Smooth muscle cell (in vitro differentiated cells): ENCODE data around the gene LUC7L3. TPM values are rescaled to one million over a fixed set of nuclear protein-coding genes. Genes with fewer than 3 reads are reported as not detected.

Experiments used
- DNase-seq: peaks from one replicate; lab custom pipeline; 2025; ENCODE audit not compliant: unreplicated experiment; lab: John Stamatoyannopoulos, UW
- H2AFZ ChIP-seq: fragments of 200-600 bp; sonication (generic); 2 replicates; pipeline ENCODE4 v1.6.0; 2016; ENCODE audit warnings: antibody characterized with exemption, low read depth, mild to moderate bottlenecking
- H3F3A ChIP-seq: fragments of 200-600 bp; sonication (generic); 2 replicates; pipeline ENCODE4 v1.6.0; 2017; ENCODE audit warnings: antibody characterized with exemption, low read depth
- H3K27ac ChIP-seq: fragments of 200-600 bp; sonication (generic); 2 replicates; pipeline ENCODE4 v1.5.1; 2016; ENCODE audit warnings: low read depth, mild to moderate bottlenecking
- H3K27me3 ChIP-seq: fragments of 200-600 bp; sonication (generic); 2 replicates; pipeline ENCODE4 v1.6.1; 2016; ENCODE audit warnings: low read depth, mild to moderate bottlenecking
- H3K36me3 ChIP-seq: fragments of 200-600 bp; sonication (generic); 2 replicates; pipeline ENCODE4 v1.5.1; 2016; ENCODE audit warnings: low read depth
- H3K4me1 ChIP-seq: fragments of 200-600 bp; sonication (generic); 2 replicates; pipeline ENCODE4 v1.5.1; 2016; ENCODE audit warnings: low read depth
- H3K4me2 ChIP-seq: fragments of 200-600 bp; sonication (generic); 2 replicates; pipeline ENCODE4 v1.6.0; 2016; ENCODE audit warnings: mild to moderate bottlenecking
- H3K4me3 ChIP-seq: fragments of 200-600 bp; sonication (generic); 2 replicates; pipeline ENCODE4 v1.5.1; 2016; ENCODE audit warnings: mild to moderate bottlenecking
- H3K79me2 ChIP-seq: fragments of 200-600 bp; sonication (generic); 2 replicates; pipeline ENCODE4 v1.6.0; 2016; ENCODE audit warnings: low read depth, mild to moderate bottlenecking
- H3K9ac ChIP-seq: fragments of 200-600 bp; sonication (generic); 2 replicates; pipeline ENCODE4 v1.6.0; 2016; ENCODE audit warnings: low read depth
- H3K9me3 ChIP-seq: fragments of 200-600 bp; sonication (generic); replicated peaks from 2 replicates; pipeline ENCODE4 v1.5.1; 2016; ENCODE audit warnings: low read depth
- H4K20me1 ChIP-seq: fragments of 200-600 bp; sonication (generic); 2 replicates; pipeline ENCODE4 v1.6.0; 2016; ENCODE audit warnings: low read depth
- WGBS: methylation state at CpG from one replicate; pipeline ENCODE4 v1.1.7; 2016; ENCODE audit warnings: low lambda C conversion rate; 5-methylcytosine and 5-hydroxymethylcytosine counted together
- polyA plus RNA-seq: library from polyadenylated mRNA; unstranded; fragments of >200 nt; fragmentation: Nextera tagmentation; extraction: Ambion mirVana; gene quantifications from 2 replicates; pipeline ENCODE4 v1.2.1, GENCODE V29; 2016
- total RNA-seq: library from RNA; depleted of rRNA; stranded (reverse); fragments of >200 nt; gene quantifications from 2 replicates; pipeline ENCODE4 v1.2.3, GENCODE V29; 2014
- TF ChIP-seq, protein P1 (sequence below): fragments of 200-600 bp; sonication (generic); IDR thresholded peaks from 2 replicates; pipeline ENCODE4 v1.5.1; 2017; ENCODE audit warnings: borderline replicate concordance, mild to moderate bottlenecking, antibody characterized with exemption; ENCODE audit not compliant: insufficient read depth, poor library complexity, severe bottlenecking

The LUC7L3 gene
- total and polyA plus RNA-seq, 2 experiments from 2014 or later = 75.9 to 77.8 TPM

DNA sequence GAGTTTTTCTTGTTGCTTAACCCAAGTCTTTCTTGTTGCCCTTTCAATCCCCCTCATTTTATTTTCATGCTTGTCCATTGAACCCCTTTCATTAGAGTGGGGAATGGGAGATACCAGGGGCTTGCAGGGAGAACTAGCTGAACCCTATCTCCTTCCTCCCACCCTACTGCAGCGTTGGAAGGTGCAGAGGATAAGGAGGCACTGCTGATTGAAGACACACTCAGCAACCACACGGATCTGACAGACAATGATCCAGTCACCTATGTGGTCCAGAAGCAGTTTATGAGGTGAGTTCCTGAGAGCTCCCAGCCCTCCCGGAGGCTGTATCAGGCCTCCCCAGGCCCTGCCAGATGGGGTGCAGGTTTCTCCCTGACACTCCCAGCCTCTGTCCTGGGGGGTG, 44.2 kb upstream of the LUC7L3 start:
- WGBS = 54% methylated on average over 3 of the region's 3 CpGs
- TF ChIP-seq, protein P1, sequence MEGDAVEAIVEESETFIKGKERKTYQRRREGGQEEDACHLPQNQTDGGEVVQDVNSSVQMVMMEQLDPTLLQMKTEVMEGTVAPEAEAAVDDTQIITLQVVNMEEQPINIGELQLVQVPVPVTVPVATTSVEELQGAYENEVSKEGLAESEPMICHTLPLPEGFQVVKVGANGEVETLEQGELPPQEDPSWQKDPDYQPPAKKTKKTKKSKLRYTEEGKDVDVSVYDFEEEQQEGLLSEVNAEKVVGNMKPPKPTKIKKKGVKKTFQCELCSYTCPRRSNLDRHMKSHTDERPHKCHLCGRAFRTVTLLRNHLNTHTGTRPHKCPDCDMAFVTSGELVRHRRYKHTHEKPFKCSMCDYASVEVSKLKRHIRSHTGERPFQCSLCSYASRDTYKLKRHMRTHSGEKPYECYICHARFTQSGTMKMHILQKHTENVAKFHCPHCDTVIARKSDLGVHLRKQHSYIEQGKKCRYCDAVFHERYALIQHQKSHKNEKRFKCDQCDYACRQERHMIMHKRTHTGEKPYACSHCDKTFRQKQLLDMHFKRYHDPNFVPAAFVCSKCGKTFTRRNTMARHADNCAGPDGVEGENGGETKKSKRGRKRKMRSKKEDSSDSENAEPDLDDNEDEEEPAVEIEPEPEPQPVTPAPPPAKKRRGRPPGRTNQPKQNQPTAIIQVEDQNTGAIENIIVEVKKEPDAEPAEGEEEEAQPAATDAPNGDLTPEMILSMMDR = no peak
- Histone ChIP-seq H3K4me3 (no peak overlapping the region), H3K27ac (no peak overlapping the region), H3K4me2 (no peak overlapping the region), H3K79me2 (no peaks in the 10 kb centered on the region), H3K4me1 (no peaks in the 10 kb centered on the region), H3K9ac (no peak overlapping the region), H3K36me3 (no peaks in the 10 kb centered on the region), H3K9me3 (no peaks in the 10 kb centered on the region), H2AFZ (no peak overlapping the region), H4K20me1 (no peaks in the 10 kb centered on the region), H3F3A (no peaks in the 10 kb centered on the region), H3K27me3 (no peaks in the 10 kb centered on the region)
- no peak for DNase-seq

DNA sequence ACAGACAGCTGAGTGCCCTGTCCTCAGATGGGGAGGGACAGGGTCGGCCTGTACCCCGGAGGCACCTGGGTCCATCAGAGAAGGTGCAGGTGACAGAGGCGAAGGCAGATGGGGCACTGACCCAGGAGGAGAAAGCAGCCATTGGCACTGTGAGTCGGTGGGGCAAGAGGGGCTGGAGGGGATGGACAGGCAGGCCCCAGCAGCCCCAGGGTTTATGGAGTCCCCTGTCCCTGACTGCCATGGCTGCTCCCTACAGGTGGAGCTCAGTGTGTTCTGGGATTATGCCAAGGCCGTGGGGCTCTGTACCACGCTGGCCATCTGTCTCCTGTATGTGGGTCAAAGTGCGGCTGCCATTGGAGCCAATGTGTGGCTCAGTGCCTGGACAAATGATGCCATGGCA, 43.8 kb upstream of the LUC7L3 start:
- TF ChIP-seq, protein P1 = no peak
- H3K79me2 ChIP-seq = no peaks in the 10 kb centered on the region
- no peak overlapping the region for H3K4me3 ChIP-seq
- H4K20me1 ChIP-seq = no peaks in the 10 kb centered on the region
- DNase-seq = no peak
- no peak overlapping the region for H3K9ac ChIP-seq
- no peaks in the 10 kb centered on the region for H3K4me1 ChIP-seq
- no peaks in the 10 kb centered on the region for H3F3A ChIP-seq
- no peak overlapping the region for H3K27ac ChIP-seq
- no peaks in the 10 kb centered on the region for H3K27me3 ChIP-seq
- whole genome bisulfite sequencing = 92% methylated on average over 6 of the region's 7 CpGs
- no peaks in the 10 kb centered on the region for H3K36me3 ChIP-seq
- H2AFZ ChIP-seq = no peak overlapping the region
- H3K4me2 ChIP-seq = no peak overlapping the region
- no peaks in the 10 kb centered on the region for H3K9me3 ChIP-seq

DNA sequence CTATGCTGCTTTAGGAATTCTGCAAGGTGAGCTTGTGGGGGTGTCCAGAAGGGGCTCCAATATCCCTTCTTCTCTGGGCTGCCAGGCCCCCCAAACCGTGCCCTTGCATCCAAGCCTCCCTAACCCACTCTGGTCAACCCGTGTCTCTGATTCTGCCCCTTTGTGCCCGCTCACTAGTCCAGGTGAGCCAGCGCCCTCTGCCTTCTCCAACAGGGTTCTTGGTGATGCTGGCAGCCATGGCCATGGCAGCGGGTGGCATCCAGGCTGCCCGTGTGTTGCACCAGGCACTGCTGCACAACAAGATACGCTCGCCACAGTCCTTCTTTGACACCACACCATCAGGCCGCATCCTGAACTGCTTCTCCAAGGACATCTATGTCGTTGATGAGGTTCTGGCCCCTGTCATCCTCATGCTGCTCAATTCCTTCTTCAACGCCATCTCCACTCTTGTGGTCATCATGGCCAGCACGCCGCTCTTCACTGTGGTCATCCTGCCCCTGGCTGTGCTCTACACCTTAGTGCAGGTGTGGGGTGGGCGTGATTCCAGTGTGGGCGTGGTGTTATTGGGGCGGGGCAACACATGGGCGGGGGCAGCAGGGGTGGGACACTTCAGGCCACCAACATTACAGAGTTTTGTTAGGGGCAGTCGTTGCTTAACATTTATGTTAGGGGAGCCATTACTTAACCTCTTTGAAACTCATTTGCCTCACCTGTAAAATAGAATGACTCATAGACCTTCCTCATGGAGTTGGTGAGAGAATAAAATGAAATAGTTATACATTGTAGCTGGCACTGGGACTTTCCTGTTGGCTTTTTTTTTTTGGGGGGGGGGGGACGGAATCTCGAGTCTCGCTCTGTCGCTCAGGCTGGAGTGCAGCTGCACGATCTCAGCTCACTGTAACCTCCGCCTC, 43.1 kb upstream of the LUC7L3 start:
- no peak overlapping the region for H3K4me3 ChIP-seq

More for the DNA sequence above, 43.1 kb upstream of the LUC7L3 start:
- no peak for DNase-seq
- no peak overlapping the region for H3K9ac ChIP-seq
- TF ChIP-seq, protein P1 = no peak
- no peak overlapping the region for H2AFZ ChIP-seq
- H4K20me1 ChIP-seq = no peaks in the 10 kb centered on the region
- H3K27me3 ChIP-seq = no peaks in the 10 kb centered on the region
- no peaks in the 10 kb centered on the region for H3K36me3 ChIP-seq
- H3K4me1 ChIP-seq = no peaks in the 10 kb centered on the region
- no peaks in the 10 kb centered on the region for H3F3A ChIP-seq
- 90% methylated on average over 24 of the region's 24 CpGs for whole genome bisulfite sequencing
- no peaks in the 10 kb centered on the region for H3K79me2 ChIP-seq
- no peaks in the 10 kb centered on the region for H3K9me3 ChIP-seq
- no peak overlapping the region for H3K4me2 ChIP-seq
- H3K27ac ChIP-seq = no peak overlapping the region
